Lower leg skin (tissue), 4 donors: ENCODE results near the gene HIPK2. TPM values are rescaled to one million over a fixed set of nuclear protein-coding genes. Genes with fewer than 3 reads are reported as not detected.

Source experiments
- DNase-seq, 2 donors: peaks; one replicate each; pipeline ENCODE4 v3.0.0-alpha.2; 2019; ENCODE audit warnings: low spot score in 2 of 2
- H3K4me3 ChIP-seq: fragments of 200-600 bp; sonication (generic); 2 replicates; pipeline ENCODE4 v1.5.1; 2017; ENCODE audit warnings: mild to moderate bottlenecking, low read depth; ENCODE audit not compliant: poor library complexity, severe bottlenecking
- POLR2A ChIP-seq, 2 donors: fragments of 450-650 bp; IDR thresholded peaks; one replicate each; pipeline ENCODE4 v1.6.1; 2016 to 2017; ENCODE audit warnings: antibody characterized with exemption in 2 of 2, mild to moderate bottlenecking in 1 of 2, moderate library complexity in 1 of 2
- WGBS, 2 donors: methylation state at CpG; one replicate each; pipeline ENCODE4 v1.1.5; 2018; 5-methylcytosine and 5-hydroxymethylcytosine counted together
- intact Hi-C: fragments of 100-400 bp; cut with DNase I; formaldehyde crosslinking; loops from one replicate; pipeline ENCODE4 v1.15.0; 2023; ENCODE audit warnings: low total_unique reads
- total RNA-seq, 4 donors: library from RNA; depleted of rRNA; stranded (reverse); fragments of >200 nt; gene quantifications; one replicate each; pipeline ENCODE4 v1.1.0, GENCODE V29; 2016
- TF ChIP-seq, protein P1 (sequence below), 3 donors: fragments of 450-650 bp; IDR thresholded peaks; one replicate each; pipeline ENCODE4 v1.5.1; 2016; ENCODE audit warnings: antibody characterized with exemption in 3 of 3, mild to moderate bottlenecking in 3 of 3, moderate library complexity in 2 of 3

HIPK2 gene
- total RNA-seq, 4 donors from 2014 or later = 4.5 to 14.9 (median 10.4) TPM

DNA sequence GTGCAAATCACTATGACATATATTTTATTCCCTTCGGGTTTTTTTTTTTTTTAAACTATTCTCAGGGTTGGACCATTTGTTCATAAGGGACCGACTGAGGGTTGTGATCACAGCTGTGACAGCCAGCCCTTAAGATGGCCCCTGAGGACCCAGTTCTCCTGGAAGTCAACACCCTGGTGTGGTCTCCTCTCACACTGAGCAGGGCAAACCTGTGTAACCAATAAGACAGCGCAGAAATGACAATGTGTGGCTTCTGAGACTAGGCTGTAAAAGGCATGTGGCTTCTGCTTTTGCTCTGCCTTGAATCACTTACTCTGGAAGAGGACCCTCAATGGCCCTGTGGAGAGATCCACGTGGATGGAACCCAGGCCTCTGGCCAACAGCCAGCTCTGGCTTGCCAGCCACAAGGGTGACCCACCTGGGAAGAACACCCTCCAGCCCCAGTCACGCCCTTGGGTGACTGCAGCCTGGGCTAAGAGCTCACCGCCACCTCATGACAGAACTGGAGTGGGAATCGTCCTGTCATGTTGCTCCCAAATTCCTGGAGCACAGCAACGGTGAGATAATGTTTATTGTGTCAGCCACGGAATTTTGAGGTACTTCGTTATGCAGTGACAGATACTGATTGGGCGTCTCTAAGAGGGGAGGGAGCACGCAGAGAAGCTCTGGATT lies 127.2 kb downstream of the HIPK2 start:
- DNase-seq = no peak
- intact Hi-C loops = no loop called here
- WGBS, 2 donors = 58 to 65% methylated on average over 12 of the region's 12 CpGs
- no peak for TF ChIP-seq POLR2A (IDR thresholded peaks at IDR 0.05)
- TF ChIP-seq, protein P1, sequence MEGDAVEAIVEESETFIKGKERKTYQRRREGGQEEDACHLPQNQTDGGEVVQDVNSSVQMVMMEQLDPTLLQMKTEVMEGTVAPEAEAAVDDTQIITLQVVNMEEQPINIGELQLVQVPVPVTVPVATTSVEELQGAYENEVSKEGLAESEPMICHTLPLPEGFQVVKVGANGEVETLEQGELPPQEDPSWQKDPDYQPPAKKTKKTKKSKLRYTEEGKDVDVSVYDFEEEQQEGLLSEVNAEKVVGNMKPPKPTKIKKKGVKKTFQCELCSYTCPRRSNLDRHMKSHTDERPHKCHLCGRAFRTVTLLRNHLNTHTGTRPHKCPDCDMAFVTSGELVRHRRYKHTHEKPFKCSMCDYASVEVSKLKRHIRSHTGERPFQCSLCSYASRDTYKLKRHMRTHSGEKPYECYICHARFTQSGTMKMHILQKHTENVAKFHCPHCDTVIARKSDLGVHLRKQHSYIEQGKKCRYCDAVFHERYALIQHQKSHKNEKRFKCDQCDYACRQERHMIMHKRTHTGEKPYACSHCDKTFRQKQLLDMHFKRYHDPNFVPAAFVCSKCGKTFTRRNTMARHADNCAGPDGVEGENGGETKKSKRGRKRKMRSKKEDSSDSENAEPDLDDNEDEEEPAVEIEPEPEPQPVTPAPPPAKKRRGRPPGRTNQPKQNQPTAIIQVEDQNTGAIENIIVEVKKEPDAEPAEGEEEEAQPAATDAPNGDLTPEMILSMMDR (IDR thresholded peaks at IDR 0.05) = no peak
- H3K4me3 ChIP-seq = no peak overlapping the region

DNA sequence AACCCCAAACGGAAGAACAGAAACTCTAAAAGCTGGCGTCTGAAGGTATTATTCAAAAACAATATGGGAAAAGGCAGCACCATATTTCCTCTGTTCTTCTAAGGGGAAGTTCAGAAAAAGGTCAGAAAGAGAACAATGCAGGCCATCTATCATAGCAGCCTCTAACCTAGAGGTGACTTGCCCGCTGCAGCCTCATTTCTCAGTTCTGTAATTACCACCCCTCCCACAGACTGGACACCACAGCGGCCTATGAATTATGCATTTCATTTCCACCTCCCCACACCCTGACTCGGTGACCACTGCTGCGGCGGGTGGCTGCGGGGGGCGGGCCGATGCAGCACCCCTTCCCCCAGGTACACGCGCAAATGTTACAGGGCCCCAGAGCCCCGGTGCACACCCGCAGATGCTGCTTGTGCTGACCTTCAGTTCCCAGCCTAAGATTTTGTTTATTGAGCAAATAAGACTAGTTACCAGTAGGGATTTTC lies 128.8 kb downstream of the HIPK2 start:
- 68 to 73% methylated on average over 14 of the region's 14 CpGs for WGBS, 2 donors
- no peak for DNase-seq
- no peak overlapping the region for H3K4me3 ChIP-seq
- intact Hi-C loops = loop anchor here (5.0 to 10.0 kb wide), 2 partner anchors 126 to 353 kb away; partner anchors contain the start of gene HIPK2
- TF ChIP-seq, protein P1 (IDR thresholded peaks at IDR 0.05) = no peak
- TF ChIP-seq POLR2A (IDR thresholded peaks at IDR 0.05) = no peak

DNA sequence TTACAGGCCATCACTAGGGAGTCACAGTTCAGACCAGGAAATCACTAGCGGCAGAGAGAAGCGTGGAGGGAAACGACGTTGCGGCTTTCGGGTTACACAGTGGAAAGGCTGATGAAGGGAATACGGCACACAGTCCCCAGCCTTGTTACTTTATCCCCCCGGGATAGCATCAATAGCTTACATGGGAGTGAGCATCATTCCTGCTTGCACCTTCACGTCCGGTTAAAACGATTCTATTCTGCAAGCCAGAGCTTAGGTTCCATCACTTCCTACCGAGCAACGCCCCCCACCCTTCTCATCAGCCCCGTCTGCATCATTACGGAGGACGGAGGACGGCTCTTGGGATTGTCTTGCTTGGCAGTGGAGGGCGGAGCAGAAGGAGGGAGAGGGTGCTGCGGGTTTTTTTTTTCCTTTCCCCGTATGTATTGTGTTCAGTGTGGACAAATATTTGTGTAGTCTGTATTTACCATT lies 129.4 kb downstream of the HIPK2 start:
- TF ChIP-seq, protein P1 (IDR thresholded peaks at IDR 0.05) = no peak
- no peak for TF ChIP-seq POLR2A (IDR thresholded peaks at IDR 0.05)
- DNase-seq = no peak
- no peak overlapping the region for H3K4me3 ChIP-seq
- intact Hi-C loops = loop anchor here (5.0 to 10.0 kb wide), 2 partner anchors 126 to 354 kb away; partner anchors contain the start of gene HIPK2
- WGBS, 2 donors = 78 to 82% methylated on average over 20 of the region's 20 CpGs

DNA sequence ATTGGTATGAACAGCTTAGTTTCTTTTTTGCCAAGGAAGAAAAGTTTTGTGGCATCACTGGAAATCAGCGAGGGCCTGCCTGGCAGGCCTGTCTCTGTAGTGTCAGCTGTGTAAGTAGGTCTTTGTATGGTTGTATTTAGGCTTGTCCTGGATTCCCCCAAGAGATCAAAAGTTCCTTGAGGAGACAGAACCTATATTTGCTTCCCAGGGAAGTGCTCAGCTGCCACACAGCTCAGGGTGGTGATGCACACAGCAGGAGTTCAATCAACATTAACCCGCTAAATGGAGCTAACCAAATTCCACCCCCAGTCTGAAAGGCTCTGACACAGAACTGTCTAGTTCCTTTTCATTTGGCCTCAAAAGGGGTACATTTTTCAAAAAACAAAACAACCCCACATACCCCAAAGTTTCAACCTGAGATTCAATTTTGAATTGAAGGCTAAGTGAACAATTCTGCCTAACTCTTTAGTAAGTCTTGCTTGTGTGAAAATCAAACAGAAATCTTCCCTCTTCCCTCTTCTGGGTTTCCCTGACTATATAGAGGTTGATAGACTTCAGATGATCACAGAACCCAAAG lies 129.9 kb downstream of the HIPK2 start:
- no peak for DNase-seq
- 85 to 94% methylated on average over 2 of the region's 2 CpGs for WGBS, 2 donors
- TF ChIP-seq POLR2A (IDR thresholded peaks at IDR 0.05) = no peak
- TF ChIP-seq, protein P1 (IDR thresholded peaks at IDR 0.05) = no peak
- intact Hi-C loops = loop anchor here (5.0 to 10.0 kb wide), 2 partner anchors 127 to 354 kb away; partner anchors contain the start of gene HIPK2
- H3K4me3 ChIP-seq = no peak overlapping the region

DNA sequence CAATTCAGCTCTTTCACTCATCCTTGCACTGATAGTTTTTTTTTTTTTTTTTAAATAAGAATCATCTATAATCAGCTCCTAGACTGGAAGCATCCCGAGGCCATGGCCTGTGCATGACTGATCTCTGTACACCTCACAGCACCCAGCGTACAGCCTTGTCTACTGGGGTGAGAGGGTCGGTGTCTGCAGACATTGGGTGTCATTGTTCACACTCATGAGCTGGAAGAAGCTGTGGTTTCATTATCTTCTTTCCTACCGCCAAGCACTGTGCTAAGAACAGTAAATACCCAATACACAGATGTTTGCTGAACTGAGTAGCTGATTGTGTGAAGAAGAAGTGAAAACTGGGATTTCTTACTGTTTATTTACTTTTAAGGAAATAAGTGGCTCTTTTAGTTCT lies 130.7 kb downstream of the HIPK2 start:
- intact Hi-C loops = loop anchor here (5.0 to 10.0 kb wide), 2 partner anchors 128 to 355 kb away; partner anchors contain the start of gene HIPK2
- DNase-seq = no peak
- WGBS, 2 donors = 88 to 96% methylated on average over 4 of the region's 4 CpGs
- TF ChIP-seq POLR2A (IDR thresholded peaks at IDR 0.05) = no peak
- TF ChIP-seq, protein P1 (IDR thresholded peaks at IDR 0.05) = no peak
- H3K4me3 ChIP-seq = no peak overlapping the region
